GM21390 (cell line): ENCODE results near the gene UBE2D3.
A peak's percentile ranks its signal among the peaks of the same experiment; 100 is the strongest.
"Not testable (repeated sequence)": the region's sequence is repeated elsewhere in the genome, so short reads cannot be mapped to it uniquely, and the experiment has no call there.

ENCODE experiments used
- ATAC-seq: cut with Tn5 transposase; IDR thresholded peaks from one replicate; pipeline ENCODE4 v1.9.1; 2021; ENCODE audit not compliant: unreplicated experiment

Gene UBE2D3

GRCh38 chr4:102832105-102832504 is 4.8 kb upstream of the UBE2D3 start:
- no peak for ATAC-seq

DNA sequence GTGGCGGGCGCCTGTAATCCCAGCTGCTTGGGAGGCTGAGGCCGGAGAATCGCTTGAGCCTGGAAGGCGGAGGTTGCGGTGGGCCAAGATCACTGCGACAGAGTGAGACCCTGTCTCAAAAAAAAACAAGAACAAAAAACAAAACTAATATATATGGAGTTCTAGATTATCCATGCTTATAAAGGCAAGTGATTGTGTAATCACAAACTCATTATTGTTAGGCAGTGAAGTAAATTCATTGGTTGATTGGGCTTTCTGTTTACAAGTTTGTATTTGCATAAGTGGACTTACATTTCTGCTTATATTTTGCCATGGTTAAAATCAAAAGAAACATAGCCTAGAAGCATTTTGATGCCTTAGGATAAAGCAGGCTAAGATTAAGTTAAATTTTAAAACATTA is 2.5 kb upstream of the UBE2D3 start:
- ATAC-seq: no peak

DNA sequence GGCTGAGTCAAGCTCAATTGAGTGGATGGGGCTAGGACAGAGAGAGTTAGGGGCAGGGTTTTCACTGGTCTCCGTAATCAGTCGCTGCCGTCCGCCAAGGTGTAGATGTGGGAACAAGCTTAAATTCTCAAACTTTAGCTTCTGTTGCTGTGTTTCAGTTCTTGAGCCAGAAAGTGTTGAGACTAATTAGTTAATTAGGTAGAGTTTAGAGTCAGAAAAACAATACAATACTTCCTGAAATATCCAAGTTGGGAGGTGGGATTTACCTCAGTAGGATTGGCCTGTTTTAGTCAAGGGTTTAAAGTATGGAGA is 1.1 kb upstream of the UBE2D3 start:
- no peak for ATAC-seq

GRCh38 chr4:102827674-102828496 is 534 bp upstream of the UBE2D3 start:
- peak; percentile 78 for ATAC-seq

DNA sequence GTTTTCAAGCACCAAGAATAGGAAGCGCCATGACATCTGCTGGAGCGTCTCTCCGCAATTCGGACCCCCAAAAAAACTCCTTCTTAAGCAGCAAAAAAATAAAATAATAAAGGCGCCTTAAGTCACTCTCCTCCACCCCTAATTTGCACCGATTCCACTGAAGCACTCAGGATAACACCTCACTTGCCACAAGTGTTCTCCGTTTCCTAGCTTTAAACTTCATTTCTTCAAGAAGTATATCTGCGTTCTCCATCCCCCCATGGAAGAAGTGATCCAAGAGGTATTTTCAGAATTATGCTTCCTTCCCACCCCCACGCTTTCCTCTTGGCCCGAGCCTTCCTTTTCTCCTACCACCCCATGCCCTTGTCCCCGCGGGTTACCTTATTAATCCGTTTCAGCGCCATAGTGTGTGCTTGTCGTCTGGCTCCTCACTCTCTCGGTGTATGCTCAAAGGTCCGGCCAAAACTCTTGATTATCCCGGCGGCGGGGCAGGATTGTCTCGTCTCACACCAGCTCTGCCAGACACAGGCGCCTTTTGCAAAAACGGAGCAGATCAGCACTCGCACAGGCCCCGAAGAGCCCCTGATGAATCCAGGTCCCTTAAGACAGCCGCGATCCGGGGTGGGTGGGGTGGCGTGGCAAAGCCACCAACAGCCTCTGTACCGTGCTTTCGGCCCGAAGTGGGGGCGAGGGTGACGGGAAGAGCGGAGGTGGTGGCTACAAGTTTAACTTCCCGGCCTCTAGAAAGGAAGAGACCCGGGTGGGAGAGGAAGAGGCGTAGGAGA is 1.1 kb downstream of the UBE2D3 start:
- no peak for ATAC-seq

- ATAC-seq: no peak
Observed at GRCh38 chr4:102825261-102826091, 1.9 kb downstream of the UBE2D3 start.

GRCh38 chr4:102824398-102824797 is 3.0 kb downstream of the UBE2D3 start:
- ATAC-seq: no peak

DNA sequence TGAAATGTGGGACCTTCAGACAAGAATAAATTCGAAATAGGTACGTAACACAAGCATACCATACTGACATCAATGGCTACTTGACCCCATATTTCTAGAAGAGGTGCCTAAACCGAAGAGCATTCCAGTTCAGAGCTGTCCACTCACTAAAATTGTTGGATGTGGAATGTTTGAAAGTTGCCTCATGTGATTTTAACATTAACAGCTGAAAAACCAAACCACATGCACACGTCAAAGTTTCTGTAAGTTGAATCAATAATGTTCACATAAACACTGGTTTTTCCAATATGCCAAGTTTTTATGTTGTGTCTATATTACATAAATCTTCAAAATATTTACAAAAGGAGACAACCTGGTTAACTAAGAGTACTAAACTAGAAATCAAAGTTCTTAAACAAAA is 3.5 kb downstream of the UBE2D3 start:
- ATAC-seq: no peak

- no peak for ATAC-seq
Observed at GRCh38 chr4:102823464-102823863, 3.9 kb downstream of the UBE2D3 start.

- ATAC-seq: no peak
Observed at GRCh38 chr4:102819588-102820365, 7.6 kb downstream of the UBE2D3 start.

GRCh38 chr4:102819100-102819499 is 8.3 kb downstream of the UBE2D3 start:
- not testable (repeated sequence) for ATAC-seq

GRCh38 chr4:102817613-102818268 is 9.6 kb downstream of the UBE2D3 start:
- ATAC-seq: no peak

DNA sequence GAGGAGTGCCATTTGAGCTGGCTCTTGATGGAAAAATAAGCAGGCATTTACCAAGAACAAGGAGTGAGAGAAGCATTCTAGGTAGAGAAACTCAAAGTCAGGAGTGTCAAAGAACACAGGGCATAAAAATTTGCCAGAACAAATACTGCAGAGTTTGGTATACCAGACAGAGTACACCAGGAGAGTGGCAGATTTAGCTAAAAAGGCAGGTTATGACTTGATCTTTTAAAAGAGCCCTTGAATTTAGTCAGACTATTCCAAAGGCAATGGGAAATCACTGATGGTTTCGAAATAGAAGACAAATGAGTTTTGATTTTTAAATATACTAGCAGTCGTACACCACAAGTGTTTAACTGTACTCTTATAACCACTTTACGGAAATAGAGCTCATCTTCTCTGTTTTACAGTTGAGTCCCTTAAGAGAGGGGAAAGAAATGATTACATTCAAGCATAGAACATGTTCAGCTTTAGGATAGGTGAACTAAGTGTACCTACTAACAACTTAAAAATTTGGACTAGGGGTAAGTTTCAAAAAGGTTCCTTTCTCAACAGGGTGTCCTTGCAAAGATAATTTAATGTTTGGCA is 10.2 kb downstream of the UBE2D3 start:
- ATAC-seq: no peak

- ATAC-seq: no peak
Observed at GRCh38 chr4:102815981-102816380, 11.4 kb downstream of the UBE2D3 start.

- ATAC-seq: no peak
Observed at GRCh38 chr4:102809691-102810090, 17.7 kb downstream of the UBE2D3 start.

DNA sequence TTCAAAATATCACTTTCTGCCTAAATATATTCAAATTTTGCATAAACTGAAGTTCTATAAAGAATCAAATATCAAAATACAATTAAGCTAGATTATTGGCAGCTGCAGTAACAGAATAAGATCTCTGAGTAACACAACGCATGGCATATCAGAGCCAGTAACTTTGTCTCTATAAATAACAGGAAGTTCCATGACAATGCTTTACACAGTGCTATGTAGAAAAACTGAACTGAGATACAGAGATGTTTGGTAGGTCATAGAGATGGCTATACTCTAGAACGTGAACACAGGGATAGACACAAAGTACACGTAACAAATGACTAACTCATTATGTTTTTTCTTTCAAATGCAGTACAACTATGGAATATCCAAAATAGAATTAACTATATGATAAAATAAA is 18.2 kb downstream of the UBE2D3 start:
- peak; percentile 80 for ATAC-seq

DNA sequence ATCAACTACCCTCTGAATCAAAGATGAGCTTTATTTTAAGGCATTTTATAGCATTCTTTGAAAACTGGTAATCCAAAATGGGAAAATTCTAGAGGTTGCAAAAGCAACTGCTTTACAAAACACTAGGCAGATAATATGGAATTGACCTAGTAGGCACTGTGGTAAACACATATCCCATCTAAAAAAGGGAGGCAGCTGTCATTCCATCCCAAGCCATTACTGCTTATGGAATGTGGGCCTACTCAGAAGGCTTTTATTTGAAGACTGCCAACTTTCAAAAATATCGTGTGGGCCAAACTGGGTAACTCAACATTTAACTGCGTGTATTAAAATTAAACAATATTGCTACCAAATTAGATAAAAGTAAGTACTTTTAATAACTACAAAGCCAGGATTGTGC is 19.3 kb downstream of the UBE2D3 start:
- ATAC-seq: no peak

DNA sequence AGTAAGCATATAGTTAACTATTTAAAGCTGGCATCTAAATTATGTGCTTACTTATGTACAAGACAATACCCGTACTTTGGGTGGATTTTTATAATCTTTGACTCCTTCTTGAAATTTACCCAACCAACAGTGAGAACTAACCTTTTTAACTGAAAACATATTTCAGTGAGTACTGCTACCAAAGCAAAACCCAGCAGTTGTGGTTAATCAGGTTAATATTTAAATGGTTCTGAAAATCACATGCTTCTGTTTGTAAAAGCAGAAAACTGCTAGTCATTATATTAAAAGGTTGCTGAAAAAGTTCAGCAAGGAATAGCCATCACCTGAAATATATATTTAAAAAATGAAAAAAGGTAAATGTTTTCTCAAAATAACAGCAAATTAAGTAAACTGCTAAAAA is 20.0 kb downstream of the UBE2D3 start:
- ATAC-seq: peak; percentile 37

- no peak for ATAC-seq
Observed at GRCh38 chr4:102799816-102800215, 27.5 kb downstream of the UBE2D3 start.

GRCh38 chr4:102794999-102795398 is 32.4 kb downstream of the UBE2D3 start:
- ATAC-seq: no peak
